Measurements from ENCODE around the gene PPL.
A peak's percentile ranks its signal among the peaks of the same experiment; 100 is the strongest.

Gene PPL

DNA sequence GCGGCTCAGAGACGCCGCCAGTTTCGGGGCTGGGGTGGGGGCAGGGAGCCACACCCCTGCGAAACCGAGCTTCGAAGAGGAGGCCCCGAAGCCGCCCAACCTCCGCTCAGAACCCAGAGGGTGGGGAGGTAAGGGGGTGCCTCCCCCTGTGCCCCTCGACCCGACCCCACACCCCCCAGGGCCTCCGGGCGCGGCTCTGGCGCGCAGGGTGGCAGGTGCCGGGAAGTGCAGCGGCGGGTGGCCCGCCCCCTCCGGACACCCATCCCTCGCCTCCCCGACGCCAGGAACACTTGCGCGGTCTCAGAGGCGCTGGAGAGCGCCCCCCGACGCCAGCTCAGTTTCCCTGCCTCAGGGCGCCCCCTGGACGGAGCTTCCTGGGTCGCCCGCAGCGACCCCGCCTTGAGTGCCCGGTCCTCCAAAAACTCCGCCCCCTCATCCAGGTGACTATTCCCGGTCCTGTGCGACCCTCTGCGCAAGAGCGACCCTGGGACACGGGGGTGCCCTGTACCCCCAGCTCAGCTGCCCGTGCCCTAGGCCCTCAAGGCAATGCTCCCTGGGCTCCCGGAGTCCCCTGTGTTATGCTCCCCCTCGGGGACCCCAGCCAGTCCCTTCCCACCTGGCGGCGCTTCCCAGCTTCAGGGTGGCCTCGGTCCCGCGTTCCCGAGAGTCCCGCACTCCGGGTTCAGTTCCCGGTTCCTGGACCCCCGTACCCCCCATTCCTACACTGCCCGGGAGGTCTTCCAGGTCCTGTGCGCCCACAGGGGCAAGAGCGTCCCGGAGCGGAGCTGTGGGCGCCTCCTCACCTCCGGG, 562 bp downstream of the PPL start (continued):
- TF ChIP-seq, protein P1, sequence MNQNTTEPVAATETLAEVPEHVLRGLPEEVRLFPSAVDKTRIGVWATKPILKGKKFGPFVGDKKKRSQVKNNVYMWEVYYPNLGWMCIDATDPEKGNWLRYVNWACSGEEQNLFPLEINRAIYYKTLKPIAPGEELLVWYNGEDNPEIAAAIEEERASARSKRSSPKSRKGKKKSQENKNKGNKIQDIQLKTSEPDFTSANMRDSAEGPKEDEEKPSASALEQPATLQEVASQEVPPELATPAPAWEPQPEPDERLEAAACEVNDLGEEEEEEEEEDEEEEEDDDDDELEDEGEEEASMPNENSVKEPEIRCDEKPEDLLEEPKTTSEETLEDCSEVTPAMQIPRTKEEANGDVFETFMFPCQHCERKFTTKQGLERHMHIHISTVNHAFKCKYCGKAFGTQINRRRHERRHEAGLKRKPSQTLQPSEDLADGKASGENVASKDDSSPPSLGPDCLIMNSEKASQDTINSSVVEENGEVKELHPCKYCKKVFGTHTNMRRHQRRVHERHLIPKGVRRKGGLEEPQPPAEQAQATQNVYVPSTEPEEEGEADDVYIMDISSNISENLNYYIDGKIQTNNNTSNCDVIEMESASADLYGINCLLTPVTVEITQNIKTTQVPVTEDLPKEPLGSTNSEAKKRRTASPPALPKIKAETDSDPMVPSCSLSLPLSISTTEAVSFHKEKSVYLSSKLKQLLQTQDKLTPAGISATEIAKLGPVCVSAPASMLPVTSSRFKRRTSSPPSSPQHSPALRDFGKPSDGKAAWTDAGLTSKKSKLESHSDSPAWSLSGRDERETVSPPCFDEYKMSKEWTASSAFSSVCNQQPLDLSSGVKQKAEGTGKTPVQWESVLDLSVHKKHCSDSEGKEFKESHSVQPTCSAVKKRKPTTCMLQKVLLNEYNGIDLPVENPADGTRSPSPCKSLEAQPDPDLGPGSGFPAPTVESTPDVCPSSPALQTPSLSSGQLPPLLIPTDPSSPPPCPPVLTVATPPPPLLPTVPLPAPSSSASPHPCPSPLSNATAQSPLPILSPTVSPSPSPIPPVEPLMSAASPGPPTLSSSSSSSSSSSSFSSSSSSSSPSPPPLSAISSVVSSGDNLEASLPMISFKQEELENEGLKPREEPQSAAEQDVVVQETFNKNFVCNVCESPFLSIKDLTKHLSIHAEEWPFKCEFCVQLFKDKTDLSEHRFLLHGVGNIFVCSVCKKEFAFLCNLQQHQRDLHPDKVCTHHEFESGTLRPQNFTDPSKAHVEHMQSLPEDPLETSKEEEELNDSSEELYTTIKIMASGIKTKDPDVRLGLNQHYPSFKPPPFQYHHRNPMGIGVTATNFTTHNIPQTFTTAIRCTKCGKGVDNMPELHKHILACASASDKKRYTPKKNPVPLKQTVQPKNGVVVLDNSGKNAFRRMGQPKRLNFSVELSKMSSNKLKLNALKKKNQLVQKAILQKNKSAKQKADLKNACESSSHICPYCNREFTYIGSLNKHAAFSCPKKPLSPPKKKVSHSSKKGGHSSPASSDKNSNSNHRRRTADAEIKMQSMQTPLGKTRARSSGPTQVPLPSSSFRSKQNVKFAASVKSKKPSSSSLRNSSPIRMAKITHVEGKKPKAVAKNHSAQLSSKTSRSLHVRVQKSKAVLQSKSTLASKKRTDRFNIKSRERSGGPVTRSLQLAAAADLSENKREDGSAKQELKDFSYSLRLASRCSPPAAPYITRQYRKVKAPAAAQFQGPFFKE (tag by site-specific recombination; IDR thresholded peaks at IDR 0.05; ENCODE audit: borderline replicate concordance), result no peak
- TF ChIP-seq ZNF521 (tag by site-specific recombination; IDR thresholded peaks at IDR 0.05) (no peak), SCRT1 (tag by site-specific recombination; IDR thresholded peaks at IDR 0.05; ENCODE audit: borderline replicate concordance) (no peak), ZNF10 (tag by site-specific recombination; IDR thresholded peaks at IDR 0.05) (no peak), ZNF621 (tag by site-specific recombination; IDR thresholded peaks at IDR 0.05) (no peak), ZNF549 (tag by site-specific recombination; IDR thresholded peaks at IDR 0.05) (no peak), ZBTB1 (tag by site-specific recombination; IDR thresholded peaks at IDR 0.05) (no peak), ZNF280C (tag by site-specific recombination; IDR thresholded peaks at IDR 0.05) (no peak), SCRT2 (tag by site-specific recombination; IDR thresholded peaks at IDR 0.05) (no peak), MZF1 (tag by site-specific recombination; IDR thresholded peaks at IDR 0.05; ENCODE audit: borderline replicate concordance) (no peak), BCL11B (tag by site-specific recombination; IDR thresholded peaks at IDR 0.05; ENCODE audit: low read depth) (peak; percentile 45; the same call in 1 of the 2 replicates), EGR2 (tag by site-specific recombination; IDR thresholded peaks at IDR 0.05; ENCODE audit: low read depth) (peak; percentile 7; the same call in 1 of the 2 replicates)

DNA sequence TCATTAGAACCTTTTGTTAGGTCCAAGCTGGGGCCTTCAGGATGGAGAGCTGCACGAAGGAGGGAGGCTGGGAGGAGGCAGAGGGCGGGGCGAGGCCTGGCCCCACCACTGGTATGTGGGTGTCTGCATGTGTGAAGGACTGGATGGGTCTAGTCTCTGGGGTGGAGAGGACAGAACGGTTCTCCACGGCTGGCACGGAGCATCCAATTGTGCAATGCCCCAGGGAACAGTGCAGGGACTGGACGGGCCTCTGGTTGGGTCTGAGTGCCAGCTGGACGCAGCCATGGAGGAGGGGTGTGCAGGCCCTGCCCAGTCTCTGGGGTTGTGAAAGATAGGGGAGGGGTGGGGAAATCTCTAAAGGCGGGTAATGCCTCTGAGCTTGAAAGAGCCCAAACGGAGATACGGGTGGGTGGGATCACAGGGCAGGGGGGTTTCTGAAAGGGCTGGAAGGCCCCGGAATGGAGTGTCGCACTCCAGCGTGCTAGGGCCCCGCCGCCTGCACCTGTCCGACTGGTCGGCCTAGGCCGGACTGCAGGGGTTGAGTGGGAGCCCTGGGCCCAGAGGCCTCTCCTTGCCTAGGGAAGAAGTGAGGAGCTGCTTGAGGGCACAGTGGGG, 1.6 kb downstream of the PPL start:
- TF ChIP-seq ZNF416 (tag by site-specific recombination; IDR thresholded peaks at IDR 0.05), result no peak
- TF ChIP-seq, protein P2, sequence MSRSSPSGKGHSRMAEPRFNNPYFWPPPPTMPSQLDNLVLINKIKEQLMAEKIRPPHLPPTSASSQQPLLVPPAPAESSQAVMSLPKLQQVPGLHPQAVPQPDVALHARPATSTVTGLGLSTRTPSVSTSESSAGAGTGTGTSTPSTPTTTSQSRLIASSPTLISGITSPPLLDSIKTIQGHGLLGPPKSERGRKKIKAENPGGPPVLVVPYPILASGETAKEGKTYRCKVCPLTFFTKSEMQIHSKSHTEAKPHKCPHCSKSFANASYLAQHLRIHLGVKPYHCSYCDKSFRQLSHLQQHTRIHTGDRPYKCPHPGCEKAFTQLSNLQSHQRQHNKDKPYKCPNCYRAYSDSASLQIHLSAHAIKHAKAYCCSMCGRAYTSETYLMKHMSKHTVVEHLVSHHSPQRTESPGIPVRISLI (tag by site-specific recombination; IDR thresholded peaks at IDR 0.05), result no peak
- TF ChIP-seq ZFHX2 (tag by site-specific recombination; conservative IDR thresholded peaks at IDR 0.05), result peak; percentile 23; the same call in 1 of the 2 replicates
- peak; percentile 35; the same call in 1 of the 2 replicates for TF ChIP-seq KLF1 (tag by site-specific recombination; IDR thresholded peaks at IDR 0.05)
- no peak for TF ChIP-seq PRDM10 (tag by site-specific recombination; IDR thresholded peaks at IDR 0.05)
- no peak for TF ChIP-seq ZNF837 (tag by site-specific recombination; IDR thresholded peaks at IDR 0.05)
- Histone ChIP-seq H3K36me3 (ENCODE audit: control insufficient read depth in 2 of 2, insufficient read depth in 1 of 2, low read length in 2 of 2) (no peaks in the 10 kb centered on the region), H3K27ac (ENCODE audit: extremely low read depth, low read depth, low read length) (no peak overlapping the region), H3K4me1 (ENCODE audit: control insufficient read depth, insufficient read depth, low read length) (peaks cover 4% of the 10 kb centered on the region; the same call in 1 of the 2 replicates), H3K4me3 (ENCODE audit: low read depth, low read length) (no peak overlapping the region), H3K9me3 (ENCODE audit: control insufficient read depth, insufficient read depth, low read depth, low read length) (no peaks in the 10 kb centered on the region)
- POLR2A ChIA-PET, result interaction anchor here (1.7 kb wide), 1 partner anchor 9 kb away, joined by 7 read pairs; no protein-coding TSS in a partner anchor
- CTCF ChIA-PET, result interaction anchor here (0.6 to 1.6 kb wide), 3 partner anchors 18 to 61 kb away, joined by 3 to 5 read pairs (median 3); no protein-coding TSS in a partner anchor

Data from HEK293 (cell line).